Measurements from ENCODE around the gene AATK.

DNA sequence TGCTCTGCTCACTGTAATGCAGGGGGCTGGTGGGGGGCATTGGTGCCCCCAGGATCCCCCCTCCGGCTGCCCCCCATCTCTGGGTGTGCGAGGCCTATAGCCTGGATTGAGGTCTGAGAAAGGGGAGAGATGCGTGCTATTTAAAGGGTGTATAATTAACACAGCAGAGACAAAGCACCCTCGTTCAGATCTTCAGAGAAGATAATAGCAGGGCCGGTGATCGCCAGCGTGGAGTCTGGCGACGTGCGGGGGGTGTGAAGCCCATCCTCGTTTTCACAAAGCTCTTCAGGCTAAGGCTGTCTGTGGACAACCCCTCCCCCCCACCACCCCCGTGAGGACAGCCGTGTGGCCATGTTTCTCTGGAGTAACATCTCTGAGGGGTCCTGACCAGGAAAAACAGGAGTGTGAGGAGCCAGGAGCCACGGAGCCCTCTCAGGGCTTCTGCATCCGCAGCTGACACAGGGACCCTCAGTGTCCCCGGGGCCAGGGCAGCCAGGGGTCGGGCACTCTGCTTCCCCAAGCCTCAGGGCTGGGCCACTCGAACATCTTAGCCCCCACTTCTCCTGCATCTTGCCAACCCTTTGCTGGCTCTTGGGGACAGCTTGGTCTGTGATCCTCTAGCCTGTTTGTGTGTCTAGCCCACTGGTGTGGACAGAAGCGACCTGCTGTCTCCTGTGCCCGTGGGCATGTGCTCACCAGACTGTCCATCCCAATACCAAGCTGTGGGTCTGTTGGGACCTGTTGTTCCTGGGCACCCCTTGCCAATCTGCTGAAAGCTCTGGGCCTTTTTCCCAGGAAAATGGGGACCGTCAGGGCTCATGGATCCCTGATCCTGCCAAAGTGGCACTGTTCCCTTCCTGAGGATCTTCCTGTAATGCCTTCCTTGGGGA, 72.2 kb downstream of the AATK start:
- TF ChIP-seq CTCF (conservative IDR thresholded peaks at IDR 0.05 in 1 of 2, IDR thresholded peaks at IDR 0.05 in 1 of 2; ENCODE audit: extremely low read depth in 1 of 2, insufficient read depth in 1 of 2, low read depth in 1 of 2, low read length in 2 of 2), result no peak
- TF ChIP-seq EZH2 (IDR thresholded peaks at IDR 0.05; ENCODE audit: borderline replicate concordance, low read length), result no peak
